NCI-H2081 treated with DMSO at 0.1 percent for 48 hours (cell line): ENCODE results near the gene PNCK.
"Not testable (repeated sequence)": the region's sequence is repeated elsewhere in the genome, so short reads cannot be mapped to it uniquely, and the experiment has no call there.

Experiments
- DNase-seq: peaks from one replicate; lab custom pipeline; 2025; lab: John Stamatoyannopoulos, UW

The PNCK gene

DNA sequence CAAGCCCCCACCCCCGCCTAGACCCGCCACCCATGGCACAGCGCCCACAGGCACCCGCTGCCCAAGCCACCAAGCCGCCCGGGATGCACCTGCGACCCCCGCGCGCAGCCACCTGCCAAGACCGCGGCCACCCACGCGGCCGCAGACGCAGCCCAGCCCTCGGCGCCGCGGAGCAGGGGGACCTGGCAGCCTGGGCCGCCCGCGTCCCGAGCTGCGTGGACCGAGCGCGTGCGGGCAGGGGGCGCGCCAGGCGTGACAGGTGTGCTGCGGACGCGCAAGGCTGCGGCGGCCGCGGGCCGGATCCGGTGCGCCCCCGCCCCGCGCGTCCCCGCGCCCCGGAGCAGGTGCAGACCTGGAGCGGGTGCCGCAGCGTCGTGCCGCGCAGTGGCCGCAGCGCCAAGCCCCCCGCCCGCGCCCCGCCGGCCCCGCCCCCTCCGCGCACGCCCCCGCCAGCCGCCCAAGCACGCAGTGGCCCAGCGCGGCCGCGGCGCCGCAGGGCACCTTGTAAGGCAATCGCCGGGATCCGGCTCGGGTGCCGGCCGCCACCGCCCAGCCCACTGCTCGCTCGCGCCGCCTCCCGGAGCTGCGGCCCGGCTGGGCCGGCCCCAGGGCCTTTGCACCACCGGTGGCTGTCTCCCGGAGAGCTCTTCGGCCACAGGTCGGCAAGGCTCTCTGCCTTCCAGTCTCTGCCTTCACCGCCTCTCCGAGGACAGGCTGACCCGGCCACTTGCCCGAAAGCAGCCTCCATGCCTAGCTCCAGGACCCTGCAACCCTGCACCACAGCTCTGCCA is at the start of gene PNCK:
Gene PNCK (minus strand): TSS at position 386 of the 791 bp plus-strand sequence. CDS start 737 bp downstream, outside the sequence.
- DNase-seq, result no peak

DNA sequence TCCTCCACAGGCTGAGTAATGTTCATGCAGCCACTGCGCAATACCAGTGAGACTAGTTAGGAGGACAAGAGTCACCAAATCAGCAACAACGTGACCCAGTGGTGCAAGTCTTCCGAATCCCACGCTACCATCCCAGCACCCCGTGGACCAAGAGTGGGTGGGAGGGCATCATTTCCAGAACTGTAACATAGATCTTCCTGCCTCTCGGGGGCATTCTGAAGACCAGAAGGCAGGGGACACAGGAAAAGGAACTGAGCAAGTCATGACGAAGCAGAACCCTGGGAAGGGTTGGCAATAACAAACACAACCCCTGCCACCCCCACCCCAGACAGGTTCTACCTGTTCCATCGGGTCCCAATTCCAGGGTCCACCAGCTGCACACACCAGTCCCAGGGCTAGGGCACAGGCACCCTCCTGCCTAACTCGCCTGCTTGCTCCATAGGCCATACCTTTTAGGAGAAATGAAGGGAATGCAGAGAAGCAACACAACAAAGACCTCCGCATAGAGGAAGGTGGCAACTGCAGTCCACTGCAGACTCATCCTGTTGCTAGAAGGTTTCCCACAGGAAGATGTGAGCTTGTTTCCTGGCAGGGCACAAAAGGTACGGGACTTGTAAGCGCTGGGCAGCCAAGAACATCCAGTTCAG is 49.2 kb upstream of the PNCK start:
- DNase-seq, result no peak

DNA sequence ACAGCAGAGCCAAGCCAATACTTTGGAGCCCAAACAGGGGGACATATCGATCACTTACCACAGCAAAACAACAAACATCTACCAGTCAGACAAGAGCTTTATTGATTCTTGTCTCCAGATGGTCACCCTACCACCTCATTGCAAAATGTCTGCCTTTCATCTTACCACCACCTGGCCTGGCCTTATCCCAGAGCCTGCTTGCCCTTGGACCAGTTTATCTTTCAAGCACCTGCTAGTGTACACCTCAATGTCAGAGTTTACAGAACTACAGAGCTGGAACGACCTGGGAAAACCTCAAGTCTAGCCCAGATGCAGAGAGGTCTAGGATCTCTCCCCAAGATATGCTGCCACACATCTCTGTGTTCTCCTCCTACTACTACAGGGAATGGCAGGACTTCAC is 46.1 kb upstream of the PNCK start:
- no peak for DNase-seq

DNA sequence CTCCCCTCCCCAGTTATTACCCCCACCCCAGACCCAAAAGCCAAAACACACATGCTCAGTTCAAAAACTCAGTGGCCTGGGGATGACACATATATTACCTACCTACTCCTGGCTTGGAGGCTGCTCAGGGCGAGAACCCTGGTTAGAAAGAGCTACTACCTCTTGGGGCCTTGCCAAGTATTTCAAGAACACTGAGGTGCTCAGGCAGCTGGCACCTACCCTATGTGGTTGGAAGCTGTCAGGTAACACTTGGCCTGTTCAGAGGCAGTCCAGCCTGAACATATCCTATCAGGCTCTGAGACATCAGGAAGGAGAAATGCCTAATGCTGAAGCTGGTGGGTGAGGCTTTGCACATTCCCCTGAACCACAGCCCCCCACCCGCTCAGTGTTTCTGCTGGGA is 45.6 kb upstream of the PNCK start:
- no peak for DNase-seq

DNA sequence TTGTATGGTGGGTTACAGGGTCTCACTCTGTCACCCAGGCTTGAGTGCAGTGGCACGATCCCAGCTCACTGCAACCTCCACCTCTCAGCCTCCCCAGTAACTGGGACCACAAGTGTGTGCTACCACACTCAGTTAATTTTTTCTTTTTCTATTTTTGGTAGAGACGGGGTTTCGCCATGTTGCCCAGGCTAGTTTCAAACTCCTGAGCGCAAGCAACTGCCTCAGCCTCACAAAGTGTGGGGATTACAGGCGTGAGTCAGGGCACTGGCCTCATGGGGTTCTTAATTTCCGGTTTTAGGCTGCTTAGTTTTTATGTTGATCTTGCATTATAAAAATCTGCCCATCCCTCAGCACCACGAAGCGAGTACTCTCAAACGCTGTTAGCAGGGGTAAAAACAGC is 43.8 kb upstream of the PNCK start:
- DNase-seq, result no peak

DNA sequence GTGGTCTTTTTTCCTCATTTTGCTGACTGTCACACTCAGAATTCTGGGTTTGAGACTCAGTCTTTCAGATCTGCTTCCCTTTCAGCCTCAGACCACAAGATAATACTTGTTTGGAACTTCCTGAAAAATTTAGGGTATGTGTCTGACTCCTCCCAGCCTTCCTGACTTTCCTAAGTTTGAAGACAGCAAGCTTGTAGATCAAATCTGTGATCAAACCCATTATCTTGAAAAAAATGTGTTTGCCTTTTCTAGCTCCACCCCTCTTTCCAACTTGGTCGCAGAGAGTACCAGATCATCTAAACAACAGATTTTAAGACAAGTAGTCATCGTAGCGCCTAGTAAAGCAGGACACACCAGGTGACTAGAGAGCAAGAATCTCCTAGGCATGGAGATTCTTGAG is 40.6 kb upstream of the PNCK start:
- DNase-seq, result no peak

DNA sequence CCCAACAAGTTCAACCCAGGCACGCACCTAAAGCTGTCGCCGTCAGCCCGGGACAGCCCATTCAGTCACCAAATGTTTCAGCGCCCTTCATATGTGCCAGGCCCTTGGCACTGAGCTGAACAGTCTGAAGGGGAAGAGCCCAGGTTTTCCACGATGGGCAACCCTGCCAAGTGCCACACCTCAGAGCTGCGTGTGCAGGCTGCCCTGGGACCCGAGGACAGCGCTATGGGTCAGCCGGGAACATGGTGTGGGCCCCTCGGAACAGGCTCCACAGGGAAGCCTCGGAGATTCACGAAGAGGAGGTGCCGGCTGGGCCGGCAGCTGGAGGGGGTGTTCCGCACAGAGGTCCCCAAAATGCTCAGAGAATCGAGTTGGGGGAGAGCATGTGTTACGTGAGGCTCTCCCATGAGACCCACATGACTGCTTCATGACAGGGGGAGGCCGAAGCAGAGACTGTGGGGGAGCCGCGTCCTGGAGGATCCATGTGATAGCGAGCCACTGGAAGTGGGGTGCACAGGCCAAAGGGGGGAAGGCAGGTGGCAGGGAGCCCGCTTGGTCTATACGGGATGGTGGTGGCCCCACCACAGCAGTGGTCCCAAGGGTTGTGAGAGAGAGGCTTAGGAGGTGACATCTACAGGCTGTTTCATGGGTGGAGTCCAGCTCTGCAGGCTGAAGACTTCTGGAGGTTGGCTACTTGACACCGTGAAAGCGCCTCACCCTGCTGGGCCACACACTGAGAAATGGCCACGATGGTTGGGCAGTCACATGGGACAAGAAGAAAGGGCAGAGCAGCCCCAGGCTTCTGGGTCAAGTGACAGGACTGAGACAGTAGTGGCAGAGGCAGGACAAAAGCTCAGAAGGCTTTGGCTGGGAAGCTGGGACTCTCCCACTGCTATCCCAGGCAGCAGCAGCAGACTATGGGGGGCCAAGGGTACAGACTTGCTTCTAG is 36.4 kb upstream of the PNCK start:
- no peak for DNase-seq

DNA sequence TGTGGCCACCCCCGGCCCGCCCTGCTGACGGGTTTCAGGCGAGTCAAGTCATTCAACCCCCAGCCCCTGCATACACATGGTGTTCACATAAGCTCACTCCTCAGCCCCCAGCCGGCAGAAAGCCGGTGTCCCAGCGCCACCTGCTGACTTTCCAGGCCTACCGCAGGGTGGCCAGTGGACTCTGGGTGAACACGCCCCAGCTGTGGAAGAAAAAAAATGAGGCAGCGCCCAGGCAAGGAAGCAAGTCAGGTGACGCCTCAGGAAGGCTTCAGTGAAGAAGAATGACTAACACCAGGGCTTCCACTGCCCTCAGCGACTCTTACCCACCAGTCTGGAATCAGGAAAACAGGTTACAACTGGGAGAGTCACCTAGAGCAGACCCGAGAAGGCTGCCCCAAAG is 34.8 kb upstream of the PNCK start:
- no peak for DNase-seq

DNA sequence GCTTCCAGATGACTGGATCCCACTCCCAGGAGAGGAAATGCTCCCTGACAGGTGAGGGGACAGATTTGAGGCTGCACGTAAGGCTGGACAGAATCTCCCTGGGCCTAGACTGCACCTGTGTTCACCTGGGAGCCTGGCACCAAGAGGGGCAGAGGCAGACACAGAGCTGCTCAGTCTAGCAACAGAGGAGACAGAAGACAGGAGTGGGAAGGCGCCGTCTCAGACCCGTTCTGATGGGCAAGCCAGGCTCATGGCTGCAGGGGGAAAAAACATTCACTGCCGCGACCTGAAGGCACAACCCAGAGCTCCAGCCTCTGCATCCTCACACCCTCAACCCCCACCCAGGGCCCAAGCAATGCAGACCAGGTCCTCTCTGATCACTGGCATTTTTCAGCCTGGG is 33.8 kb upstream of the PNCK start:
- DNase-seq, result no peak

DNA sequence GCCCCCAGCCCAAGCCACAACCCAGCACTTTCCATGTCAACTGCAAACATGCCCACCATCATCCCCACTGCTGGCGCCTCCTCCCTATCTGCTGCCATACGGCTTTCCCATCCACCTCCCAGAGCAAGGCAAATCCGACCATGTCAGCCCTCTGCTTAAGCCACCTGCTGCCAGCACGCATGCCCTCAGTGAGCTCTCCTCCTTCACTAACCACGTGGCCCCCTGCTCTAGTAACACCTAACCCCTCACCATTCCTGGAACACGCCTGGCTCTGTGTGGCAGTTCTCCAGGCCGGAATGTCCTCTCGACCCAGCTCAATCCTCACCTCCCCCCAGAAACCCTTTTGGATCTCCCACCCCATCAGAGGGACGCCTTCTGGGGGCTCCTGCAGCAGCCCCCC is 33.2 kb upstream of the PNCK start:
- no peak for DNase-seq

DNA sequence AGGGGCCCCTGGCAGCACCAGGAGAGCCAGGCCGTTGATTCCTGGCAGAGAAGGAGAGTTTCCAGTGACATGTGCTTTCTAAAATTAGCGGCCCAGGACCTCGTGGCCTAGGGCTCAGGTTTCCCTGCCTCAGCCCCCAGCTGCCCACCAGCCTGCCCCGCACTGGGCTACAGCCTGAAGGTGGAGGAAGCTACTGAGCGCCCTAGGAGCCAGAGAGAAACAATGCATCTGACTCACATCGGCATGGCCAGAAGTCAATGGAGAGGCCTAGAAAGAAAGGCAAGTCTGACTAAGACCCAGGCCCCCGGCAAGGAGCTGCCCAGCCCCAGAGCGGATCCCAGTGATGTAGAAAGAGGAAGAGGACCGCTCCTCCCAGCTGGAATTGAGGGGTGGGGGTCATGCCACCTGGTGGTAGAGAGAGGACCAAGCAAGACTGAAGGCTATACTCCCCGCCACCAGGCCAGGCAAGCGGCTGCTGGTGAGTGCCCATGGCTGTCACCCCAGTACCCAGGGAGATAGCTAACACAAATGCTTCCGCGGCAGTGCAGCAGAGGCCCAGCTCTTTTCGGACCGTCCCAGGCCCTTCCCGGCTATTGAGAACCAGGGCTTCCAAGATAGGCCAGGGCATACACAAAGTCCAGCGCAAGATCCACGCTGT is 31.9 kb upstream of the PNCK start:
- DNase-seq, result not testable (repeated sequence)

DNA sequence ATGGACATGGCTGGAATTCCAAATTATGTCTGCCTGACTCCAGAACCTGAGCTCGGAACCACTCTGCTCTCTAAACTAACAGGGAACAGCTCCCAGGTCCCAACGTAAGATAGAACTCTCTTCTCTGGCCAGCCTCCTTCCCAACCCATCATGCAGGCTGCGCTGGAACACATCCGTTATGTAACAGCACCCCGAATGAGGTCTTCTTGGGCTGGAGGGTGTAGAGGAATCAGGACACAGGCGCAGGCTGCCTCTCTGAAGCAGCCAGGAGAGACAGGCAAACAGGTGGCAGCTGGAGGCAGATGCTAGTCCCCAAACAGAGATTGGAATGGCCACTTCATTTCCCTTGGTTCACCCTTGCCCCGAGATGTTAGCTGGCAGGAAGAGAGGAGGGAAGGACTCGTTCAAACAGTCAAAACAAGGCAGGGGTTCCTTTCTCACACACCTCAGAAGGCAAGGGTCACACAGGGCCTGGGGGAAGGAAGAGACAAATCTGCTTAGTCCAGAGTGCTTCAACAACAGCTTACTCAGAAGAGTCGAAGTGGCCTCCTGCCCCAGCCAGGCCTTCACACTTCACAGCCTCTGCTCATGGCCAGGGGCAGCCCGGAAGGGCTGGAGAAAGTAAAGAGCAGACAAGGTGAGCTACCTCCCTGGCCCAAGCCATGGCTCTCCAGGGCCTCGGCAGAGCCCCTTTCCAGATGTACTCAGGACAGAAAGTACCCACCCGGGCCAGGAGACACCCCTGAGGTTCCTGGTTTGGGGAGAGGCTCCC is 31.2 kb upstream of the PNCK start:
- not testable (repeated sequence) for DNase-seq

DNA sequence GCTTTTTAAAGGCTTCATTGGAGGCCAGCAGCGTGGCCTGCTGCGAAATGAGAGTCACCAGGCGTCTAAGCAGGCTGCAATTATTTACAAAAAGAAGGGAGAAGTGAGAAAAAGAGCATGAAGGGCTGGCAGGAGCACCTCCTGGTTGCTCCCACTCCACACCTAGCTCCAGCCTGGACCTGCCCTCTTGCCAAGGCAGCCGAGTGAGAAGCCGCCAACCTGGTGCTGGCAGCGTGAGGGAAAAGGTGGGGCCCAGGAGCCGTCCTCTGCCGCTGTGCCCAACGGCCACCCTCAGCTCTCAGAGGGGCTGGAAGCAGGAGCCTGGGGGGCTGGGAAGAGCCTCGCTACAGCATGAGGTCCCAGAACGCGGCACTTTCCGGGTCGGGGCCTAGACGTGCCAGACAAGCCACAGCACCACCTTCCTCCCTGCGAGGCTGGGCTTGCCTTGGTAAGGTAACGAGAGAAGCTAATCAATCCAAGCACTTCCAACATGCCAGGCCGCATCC is 30.5 kb upstream of the PNCK start:
- DNase-seq, result no peak

DNA sequence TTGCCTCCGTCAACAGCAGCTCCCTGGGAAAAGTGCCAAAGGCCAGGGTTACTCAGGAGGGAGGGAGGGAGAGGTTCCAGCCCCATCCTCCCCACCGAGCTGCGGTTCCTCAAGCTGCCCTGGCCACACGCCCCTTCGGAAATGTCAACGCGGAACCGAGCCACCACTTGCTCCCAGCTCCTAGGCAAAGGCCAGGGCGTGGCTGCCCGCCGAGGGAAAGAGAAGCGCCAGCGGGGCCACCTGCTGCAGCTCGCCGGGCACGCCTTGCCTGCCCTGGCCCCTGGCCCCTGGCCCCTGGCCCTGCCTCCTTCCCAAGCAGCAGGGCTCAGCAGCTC is 29.4 kb upstream of the PNCK start:
- no peak for DNase-seq

DNA sequence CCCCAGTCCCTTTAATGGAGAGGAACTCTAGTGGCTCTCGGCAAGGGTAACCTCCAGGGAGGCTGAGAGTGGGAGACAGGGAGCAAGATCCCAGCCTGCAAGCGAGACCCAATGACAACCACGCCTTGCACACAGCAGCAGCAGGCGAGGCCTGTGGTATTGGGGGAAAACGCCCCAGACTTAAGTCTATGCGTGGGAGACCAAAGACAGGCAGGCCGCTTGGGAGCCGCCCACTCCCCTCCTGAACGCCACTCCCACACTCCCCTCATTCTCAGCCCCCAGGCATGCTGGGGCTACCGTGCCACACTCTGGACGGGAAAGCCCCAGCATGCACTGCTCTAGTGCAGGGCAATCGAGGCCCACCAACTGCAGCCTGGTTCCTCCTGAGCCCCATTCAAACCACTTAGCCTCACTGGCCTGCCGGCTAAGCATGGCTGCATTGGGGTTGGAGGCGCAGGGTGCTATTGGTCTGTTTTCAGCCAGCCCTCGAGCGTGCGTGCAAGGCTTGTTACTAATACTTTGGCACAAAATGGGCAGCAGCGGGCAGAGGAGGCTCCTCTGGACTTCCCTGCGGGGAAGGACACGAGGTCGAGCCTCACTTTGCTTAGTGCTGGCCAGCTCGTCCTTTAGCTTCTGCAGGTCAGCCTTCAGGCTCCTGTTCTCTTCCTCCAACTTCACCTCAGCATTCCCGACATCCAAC is 28.9 kb upstream of the PNCK start:
- DNase-seq, result no peak

DNA sequence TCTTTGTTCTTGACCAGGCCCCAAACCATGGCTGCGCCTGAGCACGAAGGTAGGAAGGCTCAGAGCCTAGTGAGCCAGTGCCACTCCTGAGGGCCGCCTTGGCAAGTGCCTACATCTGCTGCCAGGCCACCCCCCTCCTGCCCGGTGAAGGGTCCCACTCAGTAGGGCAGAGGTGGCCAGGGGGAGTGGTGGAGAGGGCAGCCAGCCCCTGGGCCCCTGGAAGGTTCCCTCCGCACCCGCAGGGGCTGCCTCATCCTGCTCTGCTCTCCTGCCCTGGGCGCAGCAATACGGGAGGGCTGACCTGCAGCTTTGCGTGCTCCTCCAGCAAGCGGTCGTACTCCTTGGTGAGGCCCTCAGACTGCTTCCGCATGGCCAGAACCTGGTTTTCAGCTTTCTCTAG is 28.1 kb upstream of the PNCK start:
- no peak for DNase-seq

DNA sequence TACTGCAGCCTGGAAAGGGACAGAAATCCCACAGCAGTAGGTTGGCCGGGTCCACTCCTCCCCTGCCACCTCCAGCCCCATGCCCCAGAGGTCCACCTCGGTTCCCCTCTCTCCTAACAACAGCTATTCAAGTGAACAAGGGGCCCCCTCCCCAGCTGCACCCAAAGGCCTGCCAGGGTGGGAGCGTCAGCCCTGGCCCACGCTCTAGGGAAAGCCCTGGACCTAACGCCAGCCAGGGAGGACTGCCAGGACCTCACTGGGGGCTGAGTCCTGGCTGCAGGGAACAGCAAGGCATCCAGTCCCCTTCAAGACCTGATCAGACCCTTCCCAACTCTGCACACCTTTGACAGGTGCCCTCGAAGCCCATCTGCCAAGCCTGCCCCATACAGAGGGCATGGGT is 27.4 kb upstream of the PNCK start:
- no peak for DNase-seq

DNA sequence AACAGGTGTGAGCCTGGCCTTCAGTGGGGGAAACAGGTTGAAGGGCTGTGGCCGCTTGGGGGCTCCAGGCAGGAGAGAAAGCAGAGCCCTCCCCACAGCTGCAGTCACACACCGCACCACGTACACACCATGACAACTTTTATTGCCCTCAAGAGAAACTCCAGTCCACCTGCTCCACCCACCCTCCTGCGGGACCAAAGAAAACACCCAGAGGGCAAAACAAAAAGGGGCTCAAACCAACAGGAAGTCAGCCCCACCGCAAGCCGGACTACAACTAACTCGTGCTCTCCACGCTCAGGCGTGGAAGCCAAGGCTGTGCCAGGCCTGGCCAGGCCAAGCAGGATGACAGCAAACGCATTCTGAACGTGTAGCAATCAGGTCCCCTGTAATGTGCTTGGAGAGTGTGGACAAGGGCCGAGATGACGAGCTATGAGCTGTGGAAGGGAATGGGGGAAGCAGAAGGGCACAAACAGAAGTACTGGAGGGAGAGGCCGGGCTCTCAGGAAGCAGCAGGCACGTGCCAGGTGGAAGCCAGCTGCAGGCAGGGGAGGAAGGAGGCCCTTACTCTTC is 26.8 kb upstream of the PNCK start:
- DNase-seq, result no peak

DNA sequence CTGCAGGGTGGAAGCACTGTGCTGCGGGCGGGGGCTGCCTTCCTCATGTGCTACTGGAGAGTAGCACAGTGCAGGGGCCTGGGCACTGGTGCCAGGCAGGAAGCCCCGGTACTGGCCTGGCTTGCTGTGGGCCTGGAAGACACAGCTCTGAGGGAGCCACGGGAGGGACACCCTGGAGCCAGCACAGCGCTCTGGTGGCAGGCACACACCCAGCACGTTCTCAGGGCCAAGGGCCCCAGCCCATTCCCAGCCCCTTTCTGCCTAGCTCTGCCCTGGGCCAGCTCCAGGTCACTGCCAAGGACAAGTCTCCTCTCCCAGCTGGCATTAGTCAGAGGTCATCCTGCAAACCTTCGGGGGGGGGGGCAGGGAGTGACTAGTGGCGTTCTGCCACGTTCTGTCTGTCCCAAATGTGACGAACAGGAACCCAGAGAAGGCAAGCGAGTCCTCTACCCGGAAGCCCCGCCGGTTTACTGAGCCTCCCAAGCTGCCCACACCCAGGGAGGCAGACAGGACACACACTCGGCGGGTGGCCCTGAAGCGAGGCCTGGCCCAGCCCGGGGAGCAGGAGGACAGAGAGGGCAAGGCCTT is 26.3 kb upstream of the PNCK start:
- DNase-seq, result not testable (repeated sequence)
